Activated B cell treated with CpG ODN at 0.5 μM for 24 hours (primary cell): Measurements from ENCODE around the gene NCK2. TPM values are rescaled to one million over a fixed set of nuclear protein-coding genes. Genes with fewer than 3 reads are reported as not detected.

Experiments
- ATAC-seq: fragments of 200-7000 bp; cut with Tn5 transposase; one replicate; pipeline ENCODE4 v1.10.0; 2021; ENCODE audit warnings: low read depth, mild to moderate bottlenecking, moderate library complexity
- CTCF ChIA-PET: fragments of 350-600 bp; sonication (Branson Sonifier 250); formaldehyde crosslinking; loops from one replicate; lab custom pipeline; 2021; ENCODE audit warnings: antibody characterized with exemption; lab: Charles Lee
- POLR2A ChIA-PET: fragments of 350-600 bp; sonication (Branson Sonifier 250); formaldehyde crosslinking; loops from one replicate; lab custom pipeline; 2021; ENCODE audit warnings: antibody characterized with exemption; lab: Charles Lee
- DNase-seq: peaks from one replicate; pipeline ENCODE4 v3.0.0; 2022
- H3K27ac Mint-ChIP-seq: one replicate; pipeline ENCODE4 v1.8.0; 2020; ENCODE audit warnings: mixed read lengths
- H3K27me3 Mint-ChIP-seq: one replicate; pipeline ENCODE4 v1.8.0; 2021; ENCODE audit warnings: mixed read lengths
- H3K36me3 Mint-ChIP-seq: one replicate; pipeline ENCODE4 v1.8.0; 2021; ENCODE audit warnings: low read depth, mixed read lengths
- H3K4me1 Mint-ChIP-seq: one replicate; pipeline ENCODE4 v1.8.0; 2021; ENCODE audit warnings: mixed read lengths
- H3K4me3 Mint-ChIP-seq: one replicate; pipeline ENCODE4 v1.8.0; 2020; ENCODE audit warnings: mild to moderate bottlenecking, mixed read lengths
- H3K9me3 Mint-ChIP-seq: one replicate; pipeline ENCODE4 v1.8.0; 2020; ENCODE audit warnings: mixed read lengths
- CTCF ChIP-seq: fragments of 200-600 bp; IDR thresholded peaks from one replicate; pipeline ENCODE4 v1.8.0; 2022; ENCODE audit warnings: antibody characterized with exemption, mild to moderate bottlenecking
- intact Hi-C: fragments of 100-400 bp; cut with micrococcal nuclease; formaldehyde crosslinking; loops from one replicate; pipeline ENCODE4 v1.15.1; 2024
- total RNA-seq: library from RNA; stranded (reverse); gene quantifications from 2 replicates; pipeline ENCODE4 v1.2.3, GENCODE V29; 2022

NCK2 gene
- total RNA-seq, 1 donor from 2014 or later = 53.4 TPM

GRCh38 chr2:105867587-105867986, 122.9 kb downstream of the NCK2 start:
- DNase-seq = no peak
- ChIA-PET POLR2A (no interaction called here), CTCF (no interaction called here)
- intact Hi-C loops = no loop called here
- no peak for ATAC-seq
- no peak for TF ChIP-seq CTCF
- peaks cover 52% of the 10 kb centered on the region for H3K36me3 Mint-ChIP-seq
- H3K27me3 Mint-ChIP-seq = no peaks in the 10 kb centered on the region
- H3K4me1 Mint-ChIP-seq = peaks cover 90% of the 10 kb centered on the region
- peak overlapping the region; percentile 2 for H3K4me3 Mint-ChIP-seq
- H3K27ac Mint-ChIP-seq = peak overlapping the region; percentile 66
- no peaks in the 10 kb centered on the region for H3K9me3 Mint-ChIP-seq

- no peaks in the 10 kb centered on the region for H3K27me3 Mint-ChIP-seq
- H3K9me3 Mint-ChIP-seq = no peaks in the 10 kb centered on the region
- intact Hi-C loops = no loop called here
- CTCF ChIA-PET = no interaction called here
- peak overlapping the region; percentile 66 for H3K27ac Mint-ChIP-seq
- TF ChIP-seq CTCF = no peak
- H3K36me3 Mint-ChIP-seq = peaks cover 52% of the 10 kb centered on the region
- no peak for DNase-seq
- POLR2A ChIA-PET = no interaction called here
- peak; percentile 84 for ATAC-seq
- peak overlapping the region; percentile 39 for H3K4me3 Mint-ChIP-seq
- peaks cover 90% of the 10 kb centered on the region for H3K4me1 Mint-ChIP-seq
Observed at GRCh38 chr2:105868060-105868459, 123.3 kb downstream of the NCK2 start.

GRCh38 chr2:105869341-105869740, 124.6 kb downstream of the NCK2 start:
- POLR2A ChIA-PET = no interaction called here
- intact Hi-C loops = no loop called here
- H3K9me3 Mint-ChIP-seq = no peaks in the 10 kb centered on the region
- H3K27ac Mint-ChIP-seq = no peak overlapping the region
- no peak overlapping the region for H3K4me3 Mint-ChIP-seq
- ATAC-seq (no peak), DNase-seq (no peak)
- H3K27me3 Mint-ChIP-seq = no peaks in the 10 kb centered on the region
- H3K4me1 Mint-ChIP-seq = peaks cover 90% of the 10 kb centered on the region
- CTCF ChIA-PET = no interaction called here
- no peak for TF ChIP-seq CTCF
- H3K36me3 Mint-ChIP-seq = peaks cover 49% of the 10 kb centered on the region

- intact Hi-C loops = no loop called here
- ChIA-PET CTCF (no interaction called here), POLR2A (no interaction called here)
- DNase-seq (no peak), ATAC-seq (no peak)
- Mint-ChIP-seq H3K36me3 (peaks cover 43% of the 10 kb centered on the region), H3K27ac (peak overlapping the region; percentile 32), H3K4me1 (peaks cover 91% of the 10 kb centered on the region), H3K4me3 (no peak overlapping the region), H3K27me3 (no peaks in the 10 kb centered on the region), H3K9me3 (no peaks in the 10 kb centered on the region)
- TF ChIP-seq CTCF = no peak
Observed at GRCh38 chr2:105870062-105870461, 125.3 kb downstream of the NCK2 start.

GRCh38 chr2:105870858-105871257, 126.1 kb downstream of the NCK2 start:
- ATAC-seq = no peak
- Mint-ChIP-seq H3K36me3 (peaks cover 40% of the 10 kb centered on the region), H3K27me3 (no peaks in the 10 kb centered on the region), H3K4me1 (peaks cover 94% of the 10 kb centered on the region), H3K4me3 (no peak overlapping the region), H3K9me3 (no peaks in the 10 kb centered on the region), H3K27ac (peak overlapping the region; percentile 9)
- TF ChIP-seq CTCF = no peak
- CTCF ChIA-PET = no interaction called here
- POLR2A ChIA-PET = no interaction called here
- intact Hi-C loops = no loop called here
- no peak for DNase-seq
